K562 (cell line): Measurements from ENCODE around the gene VASH2. TPM values are rescaled to one million over a fixed set of nuclear protein-coding genes. Genes with fewer than 3 reads are reported as not detected.

Experiments used
- ARID1B ChIP-seq: fragments of 450-650 bp; IDR thresholded peaks from 2 replicates; pipeline ENCODE4 v1.6.1; 2016; ENCODE audit warnings: antibody characterized with exemption, mild to moderate bottlenecking, inconsistent platforms
- ATF1 ChIP-seq, 2 experiments: fragments of 450-650 bp in 1 of 2; IDR thresholded peaks; 2 replicates each; pipeline ENCODE4 v1.6.1; 2016; ENCODE audit warnings: missing compliant biosample characterization in 1 of 2, missing genetic modification characterization in 1 of 2
- CEBPG ChIP-seq, 3 experiments: fragments of 200-800 bp in 1 of 3; sonication (Bioruptor generic) in 1 of 3; sonication (generic) in 1 of 3; formaldehyde crosslinking in 1 of 3; IDR thresholded peaks in 2 of 3; conservative IDR thresholded peaks in 1 of 3; 2 replicates each; pipeline versions ENCODE4 v1.6.1 to v1.8.0; 2016 to 2022; ENCODE audit warnings: missing compliant biosample characterization in 2 of 3, missing genetic modification characterization in 2 of 3, mild to moderate bottlenecking in 1 of 3, missing genetic modification reagents in 1 of 3
- CTBP1 ChIP-seq: fragments of 450-650 bp; IDR thresholded peaks from 2 replicates; pipeline ENCODE4 v1.6.1; 2016; ENCODE audit warnings: borderline replicate concordance
- DPF2 ChIP-seq: fragments of 450-650 bp; IDR thresholded peaks from 2 replicates; pipeline ENCODE4 v1.6.1; 2016
- HDAC1 ChIP-seq, 2 experiments: fragments of 450-650 bp; IDR thresholded peaks; 2 replicates each; pipeline ENCODE4 v1.6.1; 2016 to 2017; ENCODE audit warnings: inconsistent platforms in 1 of 2, mild to moderate bottlenecking in 1 of 2, moderate library complexity in 1 of 2
- HMBOX1 ChIP-seq: sonication (generic); IDR thresholded peaks from 2 replicates; pipeline ENCODE4 v1.6.1; 2016
- ILK ChIP-seq: fragments of 450-650 bp; IDR thresholded peaks from 2 replicates; pipeline ENCODE4 v1.6.1; 2016; ENCODE audit warnings: missing genetic modification characterization, low read depth, mild to moderate bottlenecking, missing compliant biosample characterization, moderate library complexity, borderline replicate concordance
- JUND ChIP-seq, 2 experiments: IDR thresholded peaks; 2 replicates in 1 of 2; 3 replicates in 1 of 2; pipeline ENCODE4 v1.6.1; 2011; ENCODE audit warnings: borderline replicate concordance in 2 of 2, low read depth in 2 of 2, low read length in 2 of 2, improper control_type of control experiment in 1 of 2, missing biosample characterization in 1 of 2, missing genetic modification characterization in 1 of 2, missing genetic modification reagents in 1 of 2
- KLF6 ChIP-seq: fragments of 250-450 bp; sonication (Bioruptor Pico); IDR thresholded peaks from 2 replicates; pipeline ENCODE4 v1.4.0; 2020; ENCODE audit warnings: mild to moderate bottlenecking, moderate library complexity, borderline replicate concordance
- LARP7 ChIP-seq: fragments of 450-650 bp; IDR thresholded peaks from 2 replicates; pipeline ENCODE4 v1.6.1; 2016
- MNT ChIP-seq, 2 experiments: fragments of 450-650 bp; conservative IDR thresholded peaks; 2 replicates each; pipeline ENCODE4 v1.6.1; 2017; ENCODE audit warnings: mild to moderate bottlenecking in 2 of 2, moderate library complexity in 2 of 2
- MTA1 ChIP-seq: fragments of 450-650 bp; IDR thresholded peaks from 2 replicates; pipeline ENCODE4 v1.6.1; 2017; ENCODE audit warnings: borderline replicate concordance
- PML ChIP-seq: IDR thresholded peaks from 2 replicates; pipeline ENCODE4 v1.6.1; 2012; ENCODE audit warnings: low read length, inconsistent platforms
- RAD21 ChIP-seq, 2 experiments: fragments of 250-450 bp in 1 of 2; fragments of 450-650 bp in 1 of 2; sonication (Bioruptor Pico) in 1 of 2; formaldehyde crosslinking in 1 of 2; IDR thresholded peaks in 1 of 2; conservative IDR thresholded peaks in 1 of 2; 2 replicates each; pipeline versions ENCODE4 v1.4.0 to v1.8.0; 2020 to 2022; ENCODE audit warnings: mild to moderate bottlenecking in 2 of 2, moderate library complexity in 1 of 2
- SLC30A9 ChIP-seq: fragments of 250-450 bp; sonication (Bioruptor Pico); IDR thresholded peaks from 2 replicates; pipeline ENCODE4 v1.8.0; 2022; ENCODE audit warnings: mild to moderate bottlenecking, moderate library complexity
- SMAD3 ChIP-seq: fragments of 450-650 bp; formaldehyde crosslinking; conservative IDR thresholded peaks from 2 replicates; pipeline ENCODE4 v1.4.0; 2020; ENCODE audit warnings: mild to moderate bottlenecking
- STAG1 ChIP-seq: sonication (generic); formaldehyde crosslinking; IDR thresholded peaks from 2 replicates; pipeline ENCODE4 v1.5.0; 2020; ENCODE audit warnings: missing genetic modification reagents, borderline replicate concordance
- XRCC3 ChIP-seq: fragments of 450-650 bp; IDR thresholded peaks from 2 replicates; pipeline ENCODE4 v1.6.1; 2017; ENCODE audit warnings: mild to moderate bottlenecking, moderate library complexity
- XRCC4 ChIP-seq: IDR thresholded peaks from one replicate; pipeline ENCODE4 v1.6.1; 2011; ENCODE audit not compliant: insufficient read depth, insufficient read length; ENCODE audit errors: extremely low read depth
- YBX1 ChIP-seq: fragments of 450-650 bp; IDR thresholded peaks from 2 replicates; pipeline ENCODE4 v1.7.1; 2016; ENCODE audit warnings: mild to moderate bottlenecking
- ZEB2 ChIP-seq: fragments of 450-650 bp; IDR thresholded peaks from 2 replicates; pipeline ENCODE4 v1.6.1; 2016
- ZNF316 ChIP-seq: fragments of 450-650 bp; IDR thresholded peaks from 2 replicates; pipeline ENCODE4 v1.6.1; 2016
- ZNF41 ChIP-seq: fragments of 250-450 bp; sonication (Bioruptor Pico); conservative IDR thresholded peaks from 2 replicates; pipeline ENCODE4 v1.4.0; 2020; ENCODE audit warnings: mild to moderate bottlenecking
- polyA plus RNA-seq, 8 experiments: library from polyadenylated mRNA; depleted of rRNA in 4 of 8; stranded (reverse) in 5 of 8; unstranded in 3 of 8; fragments of >200 nt; fragmentation: Nextera tagmentation in 2 of 8; fragmentation: Illumina TruSeq in 1 of 8; extraction: Ambion mirVana in 2 of 8; extraction: Trizol in 1 of 8; gene quantifications; 2 replicates each; pipeline versions ENCODE4 v1.2.1 to v1.2.3, GENCODE V29; 2011 to 2014; ENCODE audit warnings: inconsistent platforms in 1 of 8, missing spikeins in 1 of 8
- total RNA-seq, 7 experiments: library from RNA; depleted of rRNA in 6 of 7; stranded (reverse); fragments of >200 nt in 6 of 7; fragmentation: Illumina TruSeq in 2 of 7; extraction: Trizol in 2 of 7; gene quantifications; 2 replicates each; pipeline versions ENCODE4 v1.2.1 to v1.2.3, GENCODE V29; 2011 to 2021; ENCODE audit warnings: low replicate concordance in 1 of 7
- TF ChIP-seq, protein P1 (sequence below): sonication (generic); formaldehyde crosslinking; IDR thresholded peaks from 2 replicates; pipeline ENCODE4 v1.8.0; 2022; ENCODE audit warnings: missing genetic modification reagents, mild to moderate bottlenecking, borderline replicate concordance

VASH2 gene
- total and polyA plus RNA-seq, 9 of the 15 experiments (the other 6 are each of a cell fraction or from before 2014, with no cell fraction given): 0.04 to 0.40 (median 0.10) TPM; not detected in 1

- TF ChIP-seq RAD21 (CRISPR knock-in tag; conservative IDR thresholded peaks at IDR 0.05 in 1 of 2, IDR thresholded peaks at IDR 0.05 in 1 of 2) (peak in 1 of 2 experiments; percentile 55; a peak in 2 of 4 replicates), JUND (IDR thresholded peaks at IDR 0.05; ENCODE audit: borderline replicate concordance, low read depth, low read length) (no peak), JUND (tag; IDR thresholded peaks at IDR 0.05; ENCODE audit: borderline replicate concordance, low read depth, low read length) (0 out of 3 replicates have a peak, but pooled peaks have one; percentile 11), STAG1 (CRISPR knock-in tag) (no peak), CTBP1 (peak; percentile 68), SLC30A9 (CRISPR knock-in tag) (no peak), LARP7 (peak; percentile 72; the same call in 1 of the 2 replicates), XRCC4 (no peak), HDAC1 (IDR thresholded peaks at IDR 0.05) (peak in 1 of 2 experiments; percentile 44; a peak in 1 of 4 replicates), ILK (tag) (no peak), YBX1 (no peak), PML (no peak), ZEB2 (0 out of 2 replicates have a peak, but pooled peaks have one; percentile 43), DPF2 (peak; percentile 64), ZNF41 (CRISPR knock-in tag) (no peak), MTA1 (0 out of 2 replicates have a peak, but pooled peaks have one; percentile 12), ATF1 (CRISPR knock-in tag; IDR thresholded peaks at IDR 0.05) (no peak), ATF1 (tag; IDR thresholded peaks at IDR 0.05) (0 out of 2 replicates have a peak, but pooled peaks have one; percentile 29), SMAD3 (CRISPR knock-in tag) (no peak), ZNF316 (peak; percentile 76), XRCC3 (no peak), KLF6 (no peak), CEBPG (CRISPR knock-in tag; IDR thresholded peaks at IDR 0.05) (no peak), CEBPG (tag; conservative IDR thresholded peaks at IDR 0.05 in 1 of 2, IDR thresholded peaks at IDR 0.05 in 1 of 2) (peak; percentile 33 to 77; a peak in 2 of 4 replicates), MNT (conservative IDR thresholded peaks at IDR 0.05) (no peak), HMBOX1 (no peak), ARID1B (peak; percentile 43)
- TF ChIP-seq, protein P1, sequence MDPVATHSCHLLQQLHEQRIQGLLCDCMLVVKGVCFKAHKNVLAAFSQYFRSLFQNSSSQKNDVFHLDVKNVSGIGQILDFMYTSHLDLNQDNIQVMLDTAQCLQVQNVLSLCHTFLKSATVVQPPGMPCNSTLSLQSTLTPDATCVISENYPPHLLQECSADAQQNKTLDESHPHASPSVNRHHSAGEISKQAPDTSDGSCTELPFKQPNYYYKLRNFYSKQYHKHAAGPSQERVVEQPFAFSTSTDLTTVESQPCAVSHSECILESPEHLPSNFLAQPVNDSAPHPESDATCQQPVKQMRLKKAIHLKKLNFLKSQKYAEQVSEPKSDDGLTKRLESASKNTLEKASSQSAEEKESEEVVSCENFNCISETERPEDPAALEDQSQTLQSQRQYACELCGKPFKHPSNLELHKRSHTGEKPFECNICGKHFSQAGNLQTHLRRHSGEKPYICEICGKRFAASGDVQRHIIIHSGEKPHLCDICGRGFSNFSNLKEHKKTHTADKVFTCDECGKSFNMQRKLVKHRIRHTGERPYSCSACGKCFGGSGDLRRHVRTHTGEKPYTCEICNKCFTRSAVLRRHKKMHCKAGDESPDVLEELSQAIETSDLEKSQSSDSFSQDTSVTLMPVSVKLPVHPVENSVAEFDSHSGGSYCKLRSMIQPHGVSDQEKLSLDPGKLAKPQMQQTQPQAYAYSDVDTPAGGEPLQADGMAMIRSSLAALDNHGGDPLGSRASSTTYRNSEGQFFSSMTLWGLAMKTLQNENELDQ (CRISPR knock-in tag): no peak
Observed at GRCh38 chr1:212967801-212968200, 17.5 kb downstream of the VASH2 start (continued).
